Neural progenitor cell (in vitro differentiated cells): Measurements from ENCODE around the gene CBLC. TPM values are rescaled to one million over a fixed set of nuclear protein-coding genes. Genes with fewer than 3 reads are reported as not detected.

Experiments
- DNase-seq: peaks from one replicate; pipeline ENCODE4 v3.0.0-alpha.2; 2016; ENCODE audit warnings: low spot score
- H2AFZ ChIP-seq: fragments of 200-600 bp; sonication (generic); replicated peaks from 2 replicates; pipeline ENCODE4 v1.6.1; 2016; ENCODE audit warnings: antibody characterized with exemption
- H3F3A ChIP-seq: fragments of 200-600 bp; sonication (generic); 2 replicates; pipeline ENCODE4 v1.6.1; 2016; ENCODE audit warnings: antibody characterized with exemption, low read depth
- H3K27ac ChIP-seq: fragments of 200-600 bp; sonication (generic); 2 replicates; pipeline ENCODE4 v1.5.1; 2016; ENCODE audit warnings: mild to moderate bottlenecking
- H3K27me3 ChIP-seq: fragments of 200-600 bp; sonication (generic); 2 replicates; pipeline ENCODE4 v1.6.1; 2016; ENCODE audit warnings: mild to moderate bottlenecking, moderate library complexity
- H3K36me3 ChIP-seq: fragments of 200-600 bp; sonication (generic); 2 replicates; pipeline ENCODE4 v1.5.1; 2016
- H3K4me1 ChIP-seq: fragments of 200-600 bp; sonication (generic); 2 replicates; pipeline ENCODE4 v1.6.1; 2016; ENCODE audit warnings: mixed run types
- H3K4me2 ChIP-seq: fragments of 200-600 bp; sonication (generic); 2 replicates; pipeline ENCODE4 v1.6.1; 2016
- H3K4me3 ChIP-seq: fragments of 200-600 bp; sonication (generic); 2 replicates; pipeline ENCODE4 v1.5.1; 2016
- H3K79me2 ChIP-seq: fragments of 200-600 bp; sonication (generic); 2 replicates; pipeline ENCODE4 v1.6.1; 2016; ENCODE audit warnings: low read depth
- H3K9ac ChIP-seq: fragments of 200-600 bp; sonication (generic); 2 replicates; pipeline ENCODE4 v1.6.1; 2016
- H3K9me3 ChIP-seq: fragments of 200-600 bp; sonication (generic); 2 replicates; pipeline ENCODE4 v1.5.1; 2016; ENCODE audit warnings: low read depth
- H4K20me1 ChIP-seq: fragments of 200-600 bp; sonication (generic); 2 replicates; pipeline ENCODE4 v1.6.1; 2016; ENCODE audit warnings: low read depth
- H3K27ac Mint-ChIP-seq: 3 replicates; pipeline ENCODE4 v1.8.0; 2021; ENCODE audit warnings: mixed read lengths
- H3K27me3 Mint-ChIP-seq: 2 replicates; pipeline ENCODE4 v1.8.0; 2022; ENCODE audit warnings: low read depth, mild to moderate bottlenecking, inconsistent platforms, moderate library complexity, mixed read lengths; ENCODE audit not compliant: insufficient read depth
- H3K36me3 Mint-ChIP-seq: 3 replicates; pipeline ENCODE4 v1.8.0; 2021; ENCODE audit warnings: mixed read lengths
- H3K4me1 Mint-ChIP-seq: 3 replicates; pipeline ENCODE4 v1.8.0; 2021; ENCODE audit warnings: mixed read lengths
- H3K4me3 Mint-ChIP-seq: 3 replicates; pipeline ENCODE4 v1.8.0; 2021; ENCODE audit warnings: mild to moderate bottlenecking, moderate library complexity, mixed read lengths
- H3K9me3 Mint-ChIP-seq: 3 replicates; pipeline ENCODE4 v1.8.0; 2020; ENCODE audit warnings: mixed read lengths
- CTCF ChIP-seq: fragments of 200-600 bp; sonication (generic); IDR thresholded peaks from 2 replicates; pipeline ENCODE4 v1.5.1; 2017; ENCODE audit warnings: antibody characterized with exemption, mild to moderate bottlenecking
- EZH2 ChIP-seq: fragments of 200-600 bp; sonication (generic); IDR thresholded peaks from 2 replicates; pipeline ENCODE4 v1.6.1; 2017; ENCODE audit warnings: antibody characterized with exemption, mild to moderate bottlenecking, moderate library complexity
- EZH2phosphoT487 ChIP-seq: fragments of 200-600 bp; sonication (generic); IDR thresholded peaks from 2 replicates; pipeline ENCODE4 v1.6.1; 2017; ENCODE audit warnings: antibody characterized with exemption
- total RNA-seq: library from RNA; depleted of rRNA; stranded (reverse); fragments of >200 nt; gene quantifications from 2 replicates; pipeline ENCODE4 v1.2.3, GENCODE V29; 2015; ENCODE audit warnings: low replicate concordance

The CBLC gene
- total RNA-seq, 1 donor from 2014 or later = 1.5 TPM

DNA sequence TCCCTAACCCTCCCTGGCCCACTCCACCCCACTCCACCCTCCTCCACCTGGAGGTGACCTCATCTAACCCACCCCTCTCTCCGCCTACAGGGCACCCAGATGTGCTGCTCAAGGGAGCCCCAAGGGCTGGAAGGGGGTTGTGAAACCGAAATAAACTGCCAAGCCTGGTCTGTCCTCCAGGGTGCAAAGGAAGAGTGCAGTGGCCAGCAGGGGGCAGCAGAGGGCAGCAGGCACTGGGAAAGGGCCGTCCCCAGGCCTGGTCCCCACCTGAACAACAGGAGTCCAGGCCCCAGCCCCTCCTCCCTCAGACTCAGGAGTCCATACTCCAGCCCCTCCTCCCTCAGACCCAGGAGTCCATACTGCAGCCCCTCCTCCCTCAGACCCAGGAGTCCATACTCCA, 22.8 kb downstream of the CBLC start:
- no peak overlapping the region for H3K4me3 Mint-ChIP-seq
- no peak overlapping the region for H3K4me3 ChIP-seq
- H3F3A ChIP-seq = peaks cover 10% of the 10 kb centered on the region
- H3K9me3 ChIP-seq = no peaks in the 10 kb centered on the region
- H3K79me2 ChIP-seq = no peaks in the 10 kb centered on the region
- H3K9me3 Mint-ChIP-seq = no peaks in the 10 kb centered on the region
- peaks cover 14% of the 10 kb centered on the region for H3K4me1 Mint-ChIP-seq
- H3K36me3 Mint-ChIP-seq = no peaks in the 10 kb centered on the region
- no peak overlapping the region for H3K9ac ChIP-seq
- DNase-seq = peak; percentile 92
- peaks cover 2% of the 10 kb centered on the region for H3K27me3 Mint-ChIP-seq
- H3K36me3 ChIP-seq = no peaks in the 10 kb centered on the region
- no peak overlapping the region for H3K4me2 ChIP-seq
- H3K4me1 ChIP-seq = peaks cover 7% of the 10 kb centered on the region
- H3K27ac ChIP-seq = no peak overlapping the region
- no peaks in the 10 kb centered on the region for H4K20me1 ChIP-seq
- TF ChIP-seq CTCF = peak; percentile 94
- TF ChIP-seq EZH2phosphoT487 = no peak
- H3K27ac Mint-ChIP-seq = no peak overlapping the region
- no peaks in the 10 kb centered on the region for H3K27me3 ChIP-seq
- H2AFZ ChIP-seq = no peak overlapping the region

DNA sequence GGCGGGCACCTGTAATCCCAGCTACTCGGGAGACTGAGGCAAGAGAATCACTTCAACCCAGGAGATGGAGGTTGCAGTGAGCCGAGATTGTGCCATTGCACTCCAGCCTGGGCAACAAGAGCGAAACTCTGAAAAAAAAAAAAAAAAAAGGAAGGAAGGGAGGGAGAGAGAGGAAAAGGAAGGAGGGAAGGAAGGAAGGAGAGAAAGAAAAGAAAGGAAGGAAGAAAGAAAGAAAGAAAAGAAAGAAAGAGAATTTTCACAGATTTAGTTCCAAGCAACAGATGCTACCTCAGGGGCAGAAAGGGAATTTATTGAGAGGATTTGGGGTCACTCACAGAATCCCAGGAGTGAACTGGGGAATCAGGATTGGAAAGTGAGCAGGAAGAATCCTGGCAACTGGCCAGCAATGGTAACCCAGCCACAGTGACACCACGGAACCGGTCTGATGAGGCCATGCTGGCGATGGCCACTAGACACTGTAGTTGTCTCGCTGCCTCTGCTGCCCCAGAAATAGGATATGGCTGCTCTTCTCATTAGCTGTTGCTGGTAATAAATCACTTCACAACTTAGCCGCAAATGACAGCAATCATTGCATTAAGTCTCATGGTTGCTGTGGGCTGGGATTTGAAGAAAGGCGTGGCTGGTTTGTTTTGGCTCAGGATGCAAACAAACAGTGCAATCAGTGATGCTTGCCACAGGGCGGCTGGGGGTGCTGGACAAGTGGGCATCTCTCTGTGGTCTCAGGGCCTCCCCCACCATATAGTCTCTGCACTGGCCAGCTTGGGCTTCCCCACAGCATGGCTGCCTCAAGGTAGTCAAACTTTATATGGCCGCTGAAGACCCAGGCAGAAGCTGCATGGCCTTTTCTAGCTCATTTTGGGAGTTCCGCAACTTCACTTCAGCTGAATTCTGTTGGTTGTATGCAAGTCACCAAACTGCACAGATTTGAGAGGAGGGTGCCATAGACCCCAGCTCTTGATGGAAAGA, 26.0 kb downstream of the CBLC start:
- no peaks in the 10 kb centered on the region for H3K9me3 Mint-ChIP-seq
- H3K9ac ChIP-seq = no peak overlapping the region
- no peak overlapping the region for H3K4me3 ChIP-seq
- H3K27ac Mint-ChIP-seq = no peak overlapping the region
- TF ChIP-seq CTCF = no peak
- no peak for TF ChIP-seq EZH2
- no peak for TF ChIP-seq EZH2phosphoT487
- peaks cover 12% of the 10 kb centered on the region for H3K4me1 ChIP-seq
- H3K4me3 Mint-ChIP-seq = no peak overlapping the region
- H3K27me3 ChIP-seq = no peaks in the 10 kb centered on the region
- no peak overlapping the region for H3K27ac ChIP-seq
- no peak overlapping the region for H3K4me2 ChIP-seq
- no peak overlapping the region for H2AFZ ChIP-seq
- H3K36me3 Mint-ChIP-seq = no peaks in the 10 kb centered on the region
- peaks cover 24% of the 10 kb centered on the region for H3F3A ChIP-seq
- peaks cover 21% of the 10 kb centered on the region for H3K4me1 Mint-ChIP-seq
- H3K9me3 ChIP-seq = no peaks in the 10 kb centered on the region
- peaks cover 12% of the 10 kb centered on the region for H3K27me3 Mint-ChIP-seq
- H3K36me3 ChIP-seq = no peaks in the 10 kb centered on the region
- no peaks in the 10 kb centered on the region for H4K20me1 ChIP-seq
- no peak for DNase-seq
- H3K79me2 ChIP-seq = no peaks in the 10 kb centered on the region

DNA sequence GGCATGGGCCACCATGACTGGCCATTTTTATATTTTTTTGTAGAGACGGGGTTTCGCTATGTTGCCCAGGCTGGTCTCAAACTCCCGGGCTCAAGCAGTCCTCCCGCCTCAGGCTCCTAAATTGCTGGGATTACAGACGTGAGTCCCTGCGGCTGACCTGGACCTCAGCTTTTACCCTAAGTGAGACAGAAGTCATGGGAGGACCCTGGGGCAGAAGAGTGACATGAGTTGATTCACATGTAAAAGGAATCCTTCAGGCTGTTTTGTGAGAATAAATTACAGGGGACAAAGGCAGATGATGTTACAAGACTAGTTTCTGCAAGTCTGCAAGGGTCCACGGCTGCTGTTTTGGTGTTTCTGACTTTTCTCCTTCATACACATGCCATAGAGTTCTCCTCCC, 28.6 kb downstream of the CBLC start:
- H3K4me1 ChIP-seq = peaks cover 22% of the 10 kb centered on the region
- no peaks in the 10 kb centered on the region for H3K36me3 ChIP-seq
- H3K27me3 Mint-ChIP-seq = peaks cover 20% of the 10 kb centered on the region

More for the DNA sequence above, 28.6 kb downstream of the CBLC start:
- Mint-ChIP-seq H3K4me1 (peaks cover 37% of the 10 kb centered on the region), H3K36me3 (no peaks in the 10 kb centered on the region), H3K9me3 (no peaks in the 10 kb centered on the region), H3K27ac (peak overlapping the region; percentile 57), H3K4me3 (peak overlapping the region; percentile 51)
- TF ChIP-seq EZH2phosphoT487 (no peak), EZH2 (no peak), CTCF (no peak)
- H3K79me2 ChIP-seq = no peaks in the 10 kb centered on the region
- H3K27ac ChIP-seq = no peak overlapping the region
- H3K4me2 ChIP-seq = no peak overlapping the region
- no peak for DNase-seq
- H3F3A ChIP-seq = peaks cover 27% of the 10 kb centered on the region
- H3K27me3 ChIP-seq = peaks cover 6% of the 10 kb centered on the region
- H3K4me3 ChIP-seq = no peak overlapping the region
- H4K20me1 ChIP-seq = no peaks in the 10 kb centered on the region
- H2AFZ ChIP-seq = no peak overlapping the region
- no peak overlapping the region for H3K9ac ChIP-seq
- no peaks in the 10 kb centered on the region for H3K9me3 ChIP-seq
